Left lung (tissue), 10 donors: ENCODE results near the gene VPS33A. TPM values are rescaled to one million over a fixed set of nuclear protein-coding genes. Genes with fewer than 3 reads are reported as not detected.

Source experiments
- ATAC-seq: fragments of 200-7000 bp; cut with Tn5 transposase; one replicate; pipeline ENCODE4 v1.9.1; 2020; ENCODE audit warnings: moderate library complexity
- DNase-seq, 4 donors: peaks; one replicate each; pipeline ENCODE4 v3.0.0-alpha.2; 2013 to 2020
- H3K27ac ChIP-seq, 2 donors: fragments of 200-600 bp; sonication (generic) in 1 of 2; one replicate each; pipeline versions ENCODE4 v1.5.0 to v1.8.0; 2020 to 2021
- H3K27me3 ChIP-seq, 2 donors: fragments of 200-600 bp; sonication (generic) in 1 of 2; one replicate each; pipeline versions ENCODE4 v1.5.0 to v1.8.0; 2020 to 2021
- H3K36me3 ChIP-seq, 2 donors: fragments of 200-600 bp; sonication (generic) in 1 of 2; one replicate each; pipeline versions ENCODE4 v1.5.0 to v1.8.0; 2020 to 2021
- H3K4me1 ChIP-seq, 2 donors: fragments of 200-600 bp; one replicate each; pipeline ENCODE4 v1.8.0; 2021
- H3K4me3 ChIP-seq, 2 donors: fragments of 200-600 bp; sonication (generic) in 1 of 2; one replicate each; pipeline versions ENCODE4 v1.5.0 to v1.8.0; 2020 to 2021; ENCODE audit warnings: mild to moderate bottlenecking in 1 of 2
- H3K9me3 ChIP-seq, 2 donors: fragments of 200-600 bp; sonication (generic) in 1 of 2; one replicate each; pipeline versions ENCODE4 v1.5.0 to v1.8.0; 2020 to 2021
- CTCF ChIP-seq, 2 donors: fragments of 200-600 bp; sonication (generic) in 1 of 2; IDR thresholded peaks; one replicate each; pipeline versions ENCODE4 v1.5.0 to v1.8.0; 2021; ENCODE audit warnings: antibody characterized with exemption in 2 of 2
- intact Hi-C, 2 donors: fragments of 100-400 bp; cut with DNase I; formaldehyde crosslinking; loops; one replicate each; pipeline versions ENCODE4 v1.11.2 to v1.14.2; 2022
- polyA plus RNA-seq, 6 donors: library from polyadenylated mRNA; unstranded; fragments of 120-200 nt; gene quantifications; one replicate each; pipeline ENCODE4 v1.2.1, GENCODE V29; 2013; ENCODE audit not compliant: insufficient read length in 6 of 6
- total RNA-seq, 2 donors: library from RNA; stranded (reverse); fragmentation: NEBNext Ultra II Directional; extraction: Animal tissue kit (Norgen Biotek cat#: 25700); gene quantifications; one replicate each; pipeline ENCODE4 v1.2.1, GENCODE V29; 2021
- donor health status: DM: no; HTN: yes; CAD: no.
- donor health status: DM: no; HTN: no; CAD: no.

The VPS33A gene
- total and polyA plus RNA-seq, 8 donors = 13.3 to 21.4 (median 16.7) TPM

GRCh38 chr12:122216445-122216844, 49.8 kb downstream of the VPS33A start:
- ATAC-seq (no peak), DNase-seq (no peak)
- TF ChIP-seq CTCF (IDR thresholded peaks at IDR 0.05) = no peak
- no peak overlapping the region for H3K27ac ChIP-seq
- intact Hi-C loops = no loop called here
- H3K4me1 ChIP-seq = no peaks in the 10 kb centered on the region
- no peaks in the 10 kb centered on the region for H3K27me3 ChIP-seq
- H3K9me3 ChIP-seq = no peaks in the 10 kb centered on the region
- peaks cover 5 to 100% of the 10 kb centered on the region in 2 donors for H3K36me3 ChIP-seq
- H3K4me3 ChIP-seq = no peak overlapping the region

GRCh38 chr12:122215771-122216170, 50.5 kb downstream of the VPS33A start:
- H3K36me3 ChIP-seq = peaks cover 5 to 100% of the 10 kb centered on the region in 2 donors
- no peak overlapping the region for H3K4me3 ChIP-seq
- TF ChIP-seq CTCF (IDR thresholded peaks at IDR 0.05) = no peak
- H3K4me1 ChIP-seq = no peaks in the 10 kb centered on the region
- DNase-seq (no peak), ATAC-seq (no peak)
- no peaks in the 10 kb centered on the region for H3K9me3 ChIP-seq
- intact Hi-C loops = no loop called here
- no peaks in the 10 kb centered on the region for H3K27me3 ChIP-seq
- H3K27ac ChIP-seq = no peak overlapping the region

GRCh38 chr12:122208073-122208820, 58.0 kb downstream of the VPS33A start:
- no peak for DNase-seq

DNA sequence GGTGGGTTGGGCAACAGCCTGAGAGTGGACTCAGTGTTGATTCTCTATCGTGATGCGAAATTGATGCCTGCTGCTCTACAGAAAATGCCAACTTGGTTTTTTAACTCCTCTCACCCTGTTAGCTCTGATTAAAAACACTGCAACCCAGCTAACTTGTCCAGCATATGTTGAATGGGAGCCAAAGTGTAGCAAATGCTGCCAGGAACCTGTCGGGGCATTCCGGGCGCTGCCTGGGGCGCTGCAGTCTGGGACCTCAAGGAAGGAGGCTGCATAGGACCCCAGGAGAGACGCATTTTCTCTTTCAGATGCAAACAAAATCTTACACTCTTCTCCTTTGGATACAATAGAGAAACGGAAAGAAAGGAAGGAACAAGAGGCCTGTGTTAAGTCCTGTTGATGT, 58.9 kb downstream of the VPS33A start:
- intact Hi-C loops = no loop called here
- no peaks in the 10 kb centered on the region for H3K9me3 ChIP-seq
- H3K27me3 ChIP-seq = peaks cover 22 to 43% of the 10 kb centered on the region in 2 donors
- no peak for TF ChIP-seq CTCF (IDR thresholded peaks at IDR 0.05)
- peaks cover 0 to 59% of the 10 kb centered on the region in 2 donors for H3K36me3 ChIP-seq
- DNase-seq (no peak), ATAC-seq (no peak)
- H3K4me3 ChIP-seq = no peak overlapping the region
- H3K27ac ChIP-seq = no peak overlapping the region
- H3K4me1 ChIP-seq = peaks cover 0 to 17% of the 10 kb centered on the region in 2 donors

More at GRCh38 chr12:122208073-122208820, 58.0 kb downstream of the VPS33A start:
- no peak overlapping the region for H3K27ac ChIP-seq
- no peak overlapping the region for H3K4me3 ChIP-seq
- H3K36me3 ChIP-seq = peaks cover 0 to 68% of the 10 kb centered on the region in 2 donors
- H3K4me1 ChIP-seq = peaks cover 0 to 13% of the 10 kb centered on the region in 2 donors
- no peaks in the 10 kb centered on the region for H3K9me3 ChIP-seq
- intact Hi-C loops = no loop called here
- H3K27me3 ChIP-seq = peaks cover 15 to 34% of the 10 kb centered on the region in 2 donors
- TF ChIP-seq CTCF (IDR thresholded peaks at IDR 0.05) = no peak
- ATAC-seq = no peak

- Histone ChIP-seq H3K9me3 (no peaks in the 10 kb centered on the region), H3K36me3 (peaks cover 0 to 55% of the 10 kb centered on the region in 2 donors), H3K27ac (no peak overlapping the region), H3K4me3 (no peak overlapping the region), H3K4me1 (peaks cover 0 to 17% of the 10 kb centered on the region in 2 donors), H3K27me3 (peaks cover 22 to 47% of the 10 kb centered on the region in 2 donors)
- intact Hi-C loops = no loop called here
- DNase-seq = no peak
- no peak for ATAC-seq
- no peak for TF ChIP-seq CTCF (IDR thresholded peaks at IDR 0.05)
Measured at GRCh38 chr12:122206976-122207375, 59.3 kb downstream of the VPS33A start.
